Epithelial cell of prostate (primary cell): ENCODE measurements around the gene ZNF593OS.

Experiments used
- DNase-seq: peaks from one replicate; pipeline ENCODE4 v3.0.0-alpha.2; 2011; ENCODE audit warnings: low read depth, low spot score
- H3K27ac ChIP-seq: fragments of 450-650 bp; 2 replicates; pipeline ENCODE4 v1.5.1; 2017; ENCODE audit warnings: mild to moderate bottlenecking

The ZNF593OS gene

GRCh38 chr1:26171084-26172072, at the start of gene ZNF593OS:
Gene ZNF593OS, minus strand, starts transcription at chr1:26171832. Its CDS starts 171 bp downstream, at chr1:26171661.
- no peak within 1 kb of the TSS for H3K27ac ChIP-seq
- no peak for DNase-seq

- no peak overlapping the region for H3K27ac ChIP-seq
- DNase-seq, result no peak
Observed at GRCh38 chr1:26221094-26221493, 49.5 kb upstream of the ZNF593OS start.

GRCh38 chr1:26220199-26220912, 48.7 kb upstream of the ZNF593OS start:
- no peak overlapping the region for H3K27ac ChIP-seq
- DNase-seq, result no peak

DNA sequence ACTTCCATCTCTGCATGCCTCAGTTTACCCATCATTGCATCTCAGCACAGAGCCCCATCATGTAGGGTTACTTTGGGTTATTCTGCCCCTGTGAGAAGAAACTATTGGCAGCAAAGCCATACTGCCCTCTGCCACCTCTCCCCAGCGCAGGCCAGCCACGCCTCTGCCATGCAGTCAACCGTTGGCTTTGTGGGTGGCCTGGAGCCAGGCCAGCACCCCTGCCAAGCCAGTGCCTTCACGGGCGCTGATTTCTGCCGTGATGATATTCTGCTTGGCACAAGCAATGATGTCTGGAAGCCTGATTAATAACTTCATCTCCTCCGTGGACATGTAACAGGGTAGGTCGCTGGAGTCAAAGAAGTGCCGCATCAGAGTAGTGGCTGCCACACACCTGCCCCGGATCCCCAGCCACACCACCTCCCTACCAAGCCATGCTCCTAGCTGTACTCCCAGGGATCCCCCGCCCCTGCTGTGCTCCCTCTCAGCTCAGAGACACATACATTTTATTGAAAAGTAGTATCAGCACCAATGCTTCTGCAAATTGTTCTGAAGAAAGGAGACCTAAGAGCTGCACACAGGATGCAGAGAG, 47.4 kb upstream of the ZNF593OS start:
- DNase-seq, result no peak

DNA sequence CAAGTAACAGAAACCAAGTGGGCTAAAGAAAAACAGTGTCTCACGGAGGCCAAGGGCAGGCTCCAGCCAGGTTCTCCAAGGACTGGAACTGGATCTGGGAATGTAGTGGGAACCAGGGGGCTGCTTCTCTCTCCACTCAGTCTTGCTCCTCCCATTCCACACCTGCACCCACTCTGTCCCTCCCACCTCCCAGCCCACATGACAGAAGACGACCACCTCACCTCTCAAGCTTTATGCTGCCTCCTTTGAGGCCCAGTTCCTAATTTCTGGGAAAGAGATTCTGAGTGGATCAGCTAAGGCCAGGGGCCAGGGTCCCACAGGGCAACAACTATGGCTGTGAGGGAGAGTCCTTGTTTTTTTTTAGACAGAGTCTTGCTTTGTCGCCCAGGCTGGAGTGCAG, 43.6 kb upstream of the ZNF593OS start:
- DNase-seq, result no peak
- no peak overlapping the region for H3K27ac ChIP-seq

More for the DNA sequence above, 47.4 kb upstream of the ZNF593OS start:
- H3K27ac ChIP-seq, result no peak overlapping the region

DNA sequence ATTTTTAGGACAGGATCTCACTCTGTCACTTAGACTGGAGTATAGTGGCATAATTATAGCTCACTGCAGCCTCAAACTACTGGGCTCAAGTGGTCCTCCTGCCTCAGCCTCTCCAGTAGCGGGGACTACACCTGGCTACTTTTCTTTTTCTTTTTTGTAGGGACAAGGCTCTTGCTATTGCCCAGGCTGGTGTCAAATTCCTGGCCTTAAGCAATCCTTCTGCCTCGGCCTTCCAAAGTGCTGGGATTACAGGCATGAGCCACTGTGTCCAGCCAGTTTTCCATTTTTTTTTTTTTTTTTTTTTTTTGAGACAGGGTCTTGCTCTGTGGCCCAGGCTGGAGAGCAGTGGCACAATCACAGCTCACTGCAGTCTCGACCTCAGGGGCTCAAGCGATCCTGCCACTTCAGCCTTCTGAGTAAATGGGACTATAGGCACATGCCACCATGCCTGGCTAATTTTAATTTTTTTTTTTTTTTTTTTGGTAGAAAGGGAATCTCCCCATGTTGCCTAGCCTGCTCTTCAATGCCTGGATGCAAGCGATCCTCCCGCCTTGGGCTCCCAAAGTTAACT, 41.8 kb upstream of the ZNF593OS start:
- H3K27ac ChIP-seq, result no peak overlapping the region
- DNase-seq, result no peak

GRCh38 chr1:26212726-26213125, 41.1 kb upstream of the ZNF593OS start:
- DNase-seq, result no peak
- H3K27ac ChIP-seq, result no peak overlapping the region

DNA sequence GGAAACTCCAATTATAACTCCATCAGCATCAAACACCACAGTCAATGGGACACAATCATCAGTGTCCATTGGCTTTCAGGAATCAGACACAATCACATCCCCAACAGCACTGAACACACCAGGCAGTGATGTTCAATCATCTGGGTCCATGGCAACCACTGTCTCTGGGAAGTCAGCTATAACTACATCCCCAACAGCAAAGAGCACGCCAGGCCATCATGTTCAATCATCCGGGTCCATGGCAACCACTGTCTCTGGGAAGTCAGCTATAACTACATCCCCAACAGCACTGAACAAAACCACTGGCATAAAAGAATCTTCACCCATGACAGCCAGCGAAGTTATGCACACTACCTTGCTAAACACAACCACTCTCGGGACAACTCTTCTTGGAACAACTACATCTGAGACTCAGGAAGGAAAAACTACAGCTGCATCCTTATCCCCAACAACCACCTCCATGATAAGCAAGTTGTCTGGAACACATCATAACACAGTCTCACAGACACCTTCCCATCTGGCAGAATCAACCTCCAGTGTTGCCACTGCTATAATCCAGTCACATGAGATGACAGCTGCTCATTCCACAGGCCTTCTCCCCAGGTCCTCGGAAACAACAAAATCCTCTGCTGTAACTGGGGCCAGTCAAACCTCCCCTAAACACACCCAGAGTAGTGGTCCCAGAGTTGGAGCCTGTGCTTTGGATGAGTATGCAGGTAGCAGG, 38.7 kb upstream of the ZNF593OS start:
- no peak for DNase-seq
- no peak overlapping the region for H3K27ac ChIP-seq

- no peak for DNase-seq
- H3K27ac ChIP-seq, result no peak overlapping the region
Observed at GRCh38 chr1:26203642-26204318, 32.1 kb upstream of the ZNF593OS start.

DNA sequence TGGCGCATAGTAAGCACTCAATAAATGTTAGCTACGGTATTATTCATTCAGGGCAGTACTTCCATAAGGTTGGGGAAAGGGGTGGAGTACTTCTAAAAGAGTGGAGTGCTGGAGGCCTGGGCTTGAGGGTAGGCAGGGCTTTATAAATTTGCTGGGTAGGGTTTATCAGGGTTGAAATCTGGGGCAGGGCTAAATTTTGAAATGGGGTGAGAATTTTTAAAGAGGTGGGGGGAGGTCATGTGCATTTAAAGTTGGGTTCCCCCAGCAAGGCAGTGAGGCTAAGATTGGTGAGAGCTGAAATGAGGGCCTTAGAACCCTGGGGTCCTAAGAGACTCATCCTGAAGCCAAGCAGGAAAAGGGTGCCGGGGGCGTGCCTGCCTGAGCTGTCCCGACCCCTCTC, 28.8 kb upstream of the ZNF593OS start:
- no peak overlapping the region for H3K27ac ChIP-seq
- no peak for DNase-seq

GRCh38 chr1:26197813-26198212, 26.2 kb upstream of the ZNF593OS start:
- no peak for DNase-seq
- no peak overlapping the region for H3K27ac ChIP-seq

DNA sequence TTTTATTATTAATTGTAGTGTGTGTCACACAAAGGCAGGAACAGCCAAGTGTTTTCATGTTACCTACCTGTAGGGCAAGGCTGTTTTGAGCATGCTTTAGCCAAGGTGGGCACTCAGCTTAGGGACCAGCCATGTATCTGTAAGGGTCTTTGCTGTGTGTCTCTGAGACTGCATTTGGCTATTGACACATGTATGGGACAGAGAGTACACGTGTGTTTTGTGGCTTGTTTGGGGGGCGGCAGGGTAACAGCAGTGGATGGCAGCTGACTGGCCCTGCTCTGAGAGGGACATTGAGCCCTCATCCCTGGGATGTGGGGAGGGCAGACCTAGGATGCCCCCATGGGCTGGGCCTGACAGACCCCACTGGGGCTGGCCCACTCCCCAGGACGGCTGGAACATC, 25.7 kb upstream of the ZNF593OS start:
- H3K27ac ChIP-seq, result no peak overlapping the region
- no peak for DNase-seq

- no peak overlapping the region for H3K27ac ChIP-seq
- DNase-seq, result no peak
Observed at GRCh38 chr1:26195805-26196204, 24.2 kb upstream of the ZNF593OS start.

GRCh38 chr1:26191739-26192138, 20.1 kb upstream of the ZNF593OS start:
- DNase-seq, result no peak
- H3K27ac ChIP-seq, result no peak overlapping the region

DNA sequence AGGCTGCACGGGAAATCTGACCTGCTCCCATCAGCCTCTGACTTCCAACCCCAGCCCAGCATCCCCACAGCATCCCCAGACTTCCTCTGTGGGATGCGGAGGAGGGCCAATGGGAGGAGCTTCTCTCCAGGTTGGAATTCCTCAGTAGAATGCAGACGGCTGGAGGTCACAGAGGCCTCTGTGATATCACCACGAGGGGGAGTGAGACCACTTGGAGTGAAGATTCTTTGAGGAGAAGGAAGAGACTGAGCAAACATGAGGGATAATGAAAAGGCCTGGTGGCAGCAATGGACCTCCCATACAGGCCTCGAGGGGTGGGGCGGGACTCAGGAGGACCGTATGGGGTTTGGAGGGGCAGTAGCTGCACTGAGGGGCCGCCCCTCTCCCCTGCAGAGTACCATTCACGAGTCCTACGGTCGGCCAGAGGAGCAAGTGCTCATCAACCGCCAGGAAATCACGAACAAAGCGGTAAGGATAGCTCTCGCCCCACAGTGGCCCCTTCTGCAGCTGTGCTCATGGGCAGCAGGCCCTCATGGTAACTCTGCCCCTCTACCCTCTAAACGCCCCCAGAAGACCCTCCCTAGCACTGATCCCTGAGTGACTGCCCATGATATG, 18.8 kb upstream of the ZNF593OS start, which contains the start of gene CATSPER4:
CATSPER4 (plus strand) TSS at position 230 of the 615 bp plus-strand sequence; CDS start at position 256, 26 bp downstream.
- no peak within 1 kb of the TSS for H3K27ac ChIP-seq
- no peak for DNase-seq

DNA sequence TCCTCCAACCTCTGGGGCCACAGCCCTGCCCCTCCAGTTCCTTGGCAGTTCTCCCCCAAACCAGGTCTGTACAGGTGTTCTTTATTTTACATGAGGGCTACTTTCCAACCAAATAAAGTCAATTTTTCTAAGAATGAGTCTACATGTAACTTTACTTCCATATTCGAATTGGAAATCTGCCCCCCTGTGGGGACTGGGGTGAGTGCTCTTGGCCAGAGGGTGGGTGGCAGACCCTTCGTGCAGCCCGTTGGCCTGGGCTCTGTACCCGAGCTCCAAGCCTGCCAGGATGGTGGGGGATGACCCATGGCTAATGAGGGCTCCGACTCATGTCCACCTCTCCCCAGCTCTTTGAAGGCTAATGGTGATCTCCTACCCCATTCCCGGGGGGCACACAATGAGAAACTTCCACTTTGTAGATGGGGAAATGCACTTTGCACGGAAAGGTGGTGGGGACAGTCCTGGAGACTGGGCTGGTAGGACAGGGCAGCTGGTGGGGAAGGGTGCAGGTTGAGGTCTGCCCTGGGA, 18.2 kb upstream of the ZNF593OS start:
- no peak overlapping the region for H3K27ac ChIP-seq
- no peak for DNase-seq

DNA sequence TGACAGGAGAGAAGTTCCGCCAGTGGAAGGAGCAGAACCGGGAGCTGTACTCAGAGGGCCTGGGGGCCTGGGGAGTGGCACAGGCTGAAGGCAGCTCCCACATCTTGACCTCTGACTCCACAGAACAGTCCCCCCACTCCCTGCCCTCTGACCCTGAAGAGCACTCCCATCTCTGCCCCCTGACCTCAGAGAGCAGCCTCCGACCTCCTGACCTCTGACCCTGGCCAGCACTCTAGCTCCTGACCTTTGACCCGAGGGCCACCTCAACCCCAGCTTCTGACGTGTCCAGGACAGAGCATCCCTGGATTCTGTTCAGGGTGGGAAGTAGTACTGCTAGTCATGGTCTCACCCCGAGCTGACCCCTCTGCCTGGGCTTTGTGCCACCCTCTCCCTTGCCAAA, 17.7 kb upstream of the ZNF593OS start:
- no peak for DNase-seq

GRCh38 chr1:26188477-26188876, 16.8 kb upstream of the ZNF593OS start:
- no peak for DNase-seq
- no peak overlapping the region for H3K27ac ChIP-seq

More for the DNA sequence above, 17.7 kb upstream of the ZNF593OS start:
- no peak overlapping the region for H3K27ac ChIP-seq

- DNase-seq, result no peak
- no peak overlapping the region for H3K27ac ChIP-seq
Observed at GRCh38 chr1:26187882-26188281, 16.2 kb upstream of the ZNF593OS start.
